Spleen (tissue), 11 donors: Measurements from ENCODE around the gene ASAP2. TPM values are rescaled to one million over a fixed set of nuclear protein-coding genes. Genes with fewer than 3 reads are reported as not detected.

Source experiments
- DNase-seq: peaks from one replicate; pipeline ENCODE4 v3.0.0-alpha.2; 2020
- H3K27ac ChIP-seq, 8 donors: fragments of 200-600 bp; sonication (generic) in 7 of 8; 1 replicate in 4 of 8; 2 replicates in 4 of 8; pipeline versions ENCODE4 v1.5.0 to v1.8.0; 2016 to 2021; ENCODE audit warnings: inconsistent platforms in 4 of 8, mild to moderate bottlenecking in 4 of 8, moderate library complexity in 1 of 8
- H3K27me3 ChIP-seq, 7 donors: fragments of 200-600 bp; sonication (generic) in 6 of 7; replicated peaks in 1 of 7; 1 replicate in 4 of 7; 2 replicates in 3 of 7; pipeline versions ENCODE4 v1.5.0 to v1.8.0; 2016 to 2021; ENCODE audit warnings: inconsistent platforms in 3 of 7, mild to moderate bottlenecking in 1 of 7
- H3K36me3 ChIP-seq, 6 donors: fragments of 200-600 bp; sonication (generic) in 5 of 6; 1 replicate in 4 of 6; 2 replicates in 2 of 6; pipeline versions ENCODE4 v1.5.0 to v1.8.0; 2016 to 2021; ENCODE audit warnings: inconsistent platforms in 2 of 6
- H3K4me1 ChIP-seq, 6 donors: fragments of 200-600 bp; sonication (generic) in 5 of 6; 1 replicate in 3 of 6; 2 replicates in 3 of 6; pipeline versions ENCODE4 v1.5.0 to v1.8.0; 2016 to 2021; ENCODE audit warnings: inconsistent platforms in 3 of 6
- H3K4me3 ChIP-seq, 8 donors: fragments of 200-600 bp; sonication (generic) in 7 of 8; 1 replicate in 4 of 8; 2 replicates in 4 of 8; pipeline versions ENCODE4 v1.5.0 to v1.8.0; 2016 to 2021; ENCODE audit warnings: inconsistent platforms in 4 of 8, mild to moderate bottlenecking in 4 of 8, moderate library complexity in 2 of 8
- H3K9me3 ChIP-seq, 8 donors: fragments of 200-600 bp; sonication (generic) in 7 of 8; 1 replicate in 4 of 8; 2 replicates in 4 of 8; pipeline versions ENCODE4 v1.5.0 to v1.8.0; 2016 to 2021; ENCODE audit warnings: inconsistent platforms in 4 of 8
- CTCF ChIP-seq, 11 experiments: fragments of 200-600 bp in 7 of 11; fragments of 450-650 bp in 4 of 11; sonication (generic) in 4 of 11; IDR thresholded peaks in 8 of 11; conservative IDR thresholded peaks in 3 of 11; 1 replicate in 7 of 11; 2 replicates in 4 of 11; pipeline versions ENCODE4 v1.4.0 to v1.8.0; 2016 to 2021; ENCODE audit warnings: antibody characterized with exemption in 11 of 11, inconsistent platforms in 4 of 11, mild to moderate bottlenecking in 1 of 11
- POLR2A ChIP-seq, 3 donors: fragments of 450-650 bp; IDR thresholded peaks; one replicate each; pipeline ENCODE4 v1.5.1; 2017; ENCODE audit warnings: antibody characterized with exemption in 3 of 3, mild to moderate bottlenecking in 1 of 3
- POLR2AphosphoS5 ChIP-seq, 3 donors: sonication (generic); formaldehyde crosslinking; IDR thresholded peaks; one replicate each; pipeline ENCODE4 v1.5.1; 2017; ENCODE audit warnings: antibody characterized with exemption in 3 of 3
- WGBS, 5 donors: extraction: QIAGEN DNeasy Blood & Tissue Kit in 3 of 5; methylation state at CpG; one replicate each; pipeline versions ENCODE4 v1.1.5 to v1.1.7; 2013 to 2018; 5-methylcytosine and 5-hydroxymethylcytosine counted together
- intact Hi-C: fragments of 100-400 bp; cut with DNase I; formaldehyde crosslinking; loops from one replicate; pipeline ENCODE4 v1.15.0; 2023; ENCODE audit warnings: low total_unique reads
- polyA plus RNA-seq, 3 donors: library from polyadenylated mRNA; stranded (reverse); fragments of 200-250 nt; gene quantifications; one replicate each; pipeline ENCODE4 v1.2.1, GENCODE V29; 2013
- total RNA-seq, 7 donors: library from RNA; depleted of rRNA in 3 of 7; stranded (reverse); fragments of >200 nt in 3 of 7; fragmentation: NEBNext Ultra II Directional in 4 of 7; extraction: Animal tissue kit (Norgen Biotek cat#: 25700) in 4 of 7; gene quantifications; one replicate each; pipeline versions ENCODE4 v1.1.0 to v1.2.1, GENCODE V29; 2016 to 2021
- donor health status: healthy with polysubstance abuse.
- donor health status: DM: no; HTN: no; CAD: no; lungs with moderate emphysema.
- donor health status: DM: no; HTN: no; CAD: no.
- donor health status: Bipolar disorder and iron deficiency.
- donor health status: healthy.
- donor health status: DM: no; HTN: no; CAD: no.
- donor health status: DM: yes; HTN: yes; CAD: no.

The ASAP2 gene
- total and polyA plus RNA-seq, 10 donors = 0.93 to 3.0 (median 2.2) TPM

GRCh38 chr2:9401646-9402371 is 195.2 kb downstream of the ASAP2 start:
- H3K27me3 ChIP-seq = peaks cover 0 to 5% (median 0%) of the 10 kb centered on the region in 7 donors
- H3K4me3 ChIP-seq = no peak overlapping the region
- H3K9me3 ChIP-seq = no peaks in the 10 kb centered on the region
- no peaks in the 10 kb centered on the region for H3K4me1 ChIP-seq
- 92 to 95% (median 93%) methylated on average over 16 to 19 of the region's 19 CpGs for WGBS, 5 donors
- intact Hi-C loops = no loop called here
- DNase-seq = no peak
- no peak overlapping the region for H3K27ac ChIP-seq
- H3K36me3 ChIP-seq = peaks cover 0 to 11% (median 6%) of the 10 kb centered on the region in 6 donors
- no peak for TF ChIP-seq POLR2AphosphoS5 (IDR thresholded peaks at IDR 0.05)
- TF ChIP-seq CTCF (IDR thresholded peaks at IDR 0.05 in 8 of 11, conservative IDR thresholded peaks at IDR 0.05 in 3 of 11) = no peak
- TF ChIP-seq POLR2A (IDR thresholded peaks at IDR 0.05) = no peak

GRCh38 chr2:9403924-9404323 is 197.3 kb downstream of the ASAP2 start:
- intact Hi-C loops = no loop called here
- 66 to 87% (median 79%) methylated on average over 2 of the region's 2 CpGs for WGBS, 5 donors

GRCh38 chr2:9404451-9404850 is 197.8 kb downstream of the ASAP2 start:
- no peaks in the 10 kb centered on the region for H3K4me1 ChIP-seq
- TF ChIP-seq POLR2A (IDR thresholded peaks at IDR 0.05) = no peak
- TF ChIP-seq POLR2AphosphoS5 (IDR thresholded peaks at IDR 0.05) = no peak
- TF ChIP-seq CTCF (IDR thresholded peaks at IDR 0.05 in 8 of 11, conservative IDR thresholded peaks at IDR 0.05 in 3 of 11) = no peak
- peaks cover 0 to 37% (median 28%) of the 10 kb centered on the region in 6 donors for H3K36me3 ChIP-seq
- intact Hi-C loops = no loop called here
- no peak overlapping the region for H3K4me3 ChIP-seq
- peaks cover 0 to 5% (median 0%) of the 10 kb centered on the region in 7 donors for H3K27me3 ChIP-seq
- 91 to 99% (median 94%) methylated on average over 4 of the region's 4 CpGs for WGBS, 5 donors
- H3K9me3 ChIP-seq = no peaks in the 10 kb centered on the region
- H3K27ac ChIP-seq = no peak overlapping the region
- no peak for DNase-seq

More at GRCh38 chr2:9403924-9404323, 197.3 kb downstream of the ASAP2 start:
- no peak overlapping the region for H3K4me3 ChIP-seq
- no peak for DNase-seq
- peaks cover 0 to 32% (median 25%) of the 10 kb centered on the region in 6 donors for H3K36me3 ChIP-seq
- H3K27me3 ChIP-seq = peaks cover 0 to 5% (median 0%) of the 10 kb centered on the region in 7 donors
- no peaks in the 10 kb centered on the region for H3K9me3 ChIP-seq
- TF ChIP-seq POLR2AphosphoS5 (IDR thresholded peaks at IDR 0.05) (no peak), CTCF (IDR thresholded peaks at IDR 0.05 in 8 of 11, conservative IDR thresholded peaks at IDR 0.05 in 3 of 11) (no peak), POLR2A (IDR thresholded peaks at IDR 0.05) (no peak)
- no peaks in the 10 kb centered on the region for H3K4me1 ChIP-seq
- no peak overlapping the region for H3K27ac ChIP-seq

- WGBS, 5 donors = 94 to 98% (median 96%) methylated on average over 2 of the region's 2 CpGs
Measured at GRCh38 chr2:9405636-9406035, 199.0 kb downstream of the ASAP2 start.

More at GRCh38 chr2:9405636-9406035, 199.0 kb downstream of the ASAP2 start:
- H3K9me3 ChIP-seq = no peaks in the 10 kb centered on the region
- no peak overlapping the region for H3K27ac ChIP-seq
- no peak for DNase-seq
- H3K4me3 ChIP-seq = no peak overlapping the region
- peaks cover 0 to 2% (median 0%) of the 10 kb centered on the region in 7 donors for H3K27me3 ChIP-seq
- peaks cover 0 to 49% (median 38%) of the 10 kb centered on the region in 6 donors for H3K36me3 ChIP-seq
- TF ChIP-seq CTCF (IDR thresholded peaks at IDR 0.05 in 8 of 11, conservative IDR thresholded peaks at IDR 0.05 in 3 of 11) (no peak), POLR2AphosphoS5 (IDR thresholded peaks at IDR 0.05) (no peak), POLR2A (IDR thresholded peaks at IDR 0.05) (no peak)
- no peaks in the 10 kb centered on the region for H3K4me1 ChIP-seq
- intact Hi-C loops = no loop called here
